Stimulated activated CD8-positive, alpha-beta memory T cell treated with anti-CD3 and anti-CD28 coated beads, Interleukin-4, amount 100 ng/mL, for 1 hour (primary cell): ENCODE data around the gene TGM2.

Source experiments
- DNase-seq, 2 donors: peaks; one replicate each; pipeline ENCODE4 v3.0.0-alpha.2; 2020; ENCODE audit warnings: low read depth in 2 of 2, low spot score in 1 of 2

TGM2 gene

DNA sequence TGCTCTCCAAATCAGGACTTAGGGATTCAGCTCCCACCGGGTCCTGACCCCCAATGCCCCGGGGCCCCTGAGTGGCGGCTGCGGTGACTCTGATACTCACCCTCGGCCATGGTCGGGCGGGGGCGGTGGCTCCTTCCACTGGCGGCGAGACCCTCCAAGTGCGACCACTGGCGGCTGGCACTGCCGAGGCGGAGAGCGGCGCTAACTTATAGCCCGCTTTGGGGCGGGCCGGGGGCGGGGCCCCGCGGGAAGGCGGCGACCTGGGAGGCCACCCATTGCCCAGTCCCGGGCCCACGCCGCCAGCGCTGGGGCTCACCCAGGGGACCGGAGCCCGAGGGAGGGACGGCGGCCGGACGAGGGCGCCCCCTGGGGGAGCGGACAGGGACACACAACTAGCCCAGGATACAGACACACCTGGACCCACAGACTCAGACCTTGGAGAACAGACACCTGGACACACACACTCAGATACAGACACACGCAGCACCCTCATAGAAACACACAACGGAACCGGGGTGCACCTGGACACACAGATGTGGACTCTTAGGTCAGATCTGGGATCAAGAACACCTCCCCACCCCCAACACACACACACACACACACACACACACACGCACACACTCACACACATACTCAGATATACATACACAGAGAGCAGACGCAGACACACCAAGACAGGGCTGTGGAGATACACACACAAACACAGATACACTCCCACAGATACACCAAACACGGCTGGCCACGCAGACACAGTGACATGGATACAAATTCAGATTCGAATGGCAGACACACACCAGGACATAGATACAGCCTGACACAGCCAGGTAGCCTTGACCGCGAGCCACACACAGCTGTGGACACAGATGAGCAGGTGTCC, at the start of gene TGM2:
Gene TGM2, minus strand, starts transcription at position 182 of the 877 bp plus-strand sequence. Its CDS starts 72 bp downstream, at position 110.
- no peak for DNase-seq

DNA sequence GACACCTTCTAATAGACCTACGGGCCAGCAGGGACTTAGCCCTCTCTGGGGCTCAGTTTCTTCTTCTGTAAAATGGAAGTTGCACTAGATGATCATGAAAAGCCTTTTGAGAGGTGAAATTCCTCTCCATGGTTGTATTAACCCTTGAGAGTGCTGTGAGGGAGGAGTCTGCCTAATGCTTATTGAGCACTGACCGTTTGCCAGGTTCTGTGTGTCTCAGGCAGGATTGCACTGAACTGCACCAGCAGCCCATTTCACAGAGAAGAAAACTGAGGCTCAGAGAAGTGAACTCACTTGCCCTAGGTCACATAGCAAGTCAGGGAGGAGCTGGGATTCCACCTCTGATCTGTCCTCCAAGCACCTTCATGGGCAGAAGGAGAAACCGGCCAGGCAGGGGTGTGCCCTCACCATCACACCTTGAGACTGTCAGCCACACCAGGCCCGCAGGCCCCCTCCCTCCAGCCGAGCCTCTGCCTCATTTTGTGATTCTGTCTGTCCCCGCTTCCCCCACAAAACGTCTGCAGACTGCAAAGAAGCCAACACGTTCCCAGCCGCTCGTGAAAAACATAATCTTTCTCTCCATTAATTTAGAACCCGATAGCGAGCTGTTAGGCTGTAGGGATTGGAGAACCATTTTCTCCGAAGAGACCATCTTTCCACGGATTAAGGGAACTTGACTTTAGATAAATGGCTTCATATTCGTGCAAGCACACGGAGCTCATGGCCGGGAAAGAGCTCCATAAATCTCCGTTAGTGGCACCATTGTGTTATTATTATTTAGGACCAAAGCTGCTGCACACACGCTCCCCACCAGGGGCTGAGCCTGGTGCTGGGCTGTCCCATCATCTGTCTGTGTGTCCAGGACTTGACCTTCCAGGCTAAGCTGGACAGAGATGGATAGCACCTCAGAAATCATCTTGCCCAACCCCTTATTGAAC, 49.5 kb upstream of the TGM2 start:
- DNase-seq, result no peak

DNA sequence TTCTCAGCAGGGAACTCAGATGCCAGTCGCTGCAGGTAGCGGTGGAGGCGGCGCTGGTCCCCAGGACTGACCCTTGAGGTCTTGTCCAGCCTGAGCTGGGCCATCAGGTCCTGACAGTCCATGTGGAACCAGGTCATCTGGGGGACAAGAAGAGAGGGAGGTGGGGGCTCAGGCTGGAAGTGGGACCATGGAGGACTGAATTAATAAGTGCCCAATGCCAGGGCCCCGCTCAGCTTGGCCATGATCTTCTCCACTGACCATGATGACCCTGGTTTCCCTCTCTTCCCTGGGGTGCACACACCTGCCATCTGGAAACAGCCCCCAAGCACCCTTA, 48.5 kb upstream of the TGM2 start:
- DNase-seq, result no peak

DNA sequence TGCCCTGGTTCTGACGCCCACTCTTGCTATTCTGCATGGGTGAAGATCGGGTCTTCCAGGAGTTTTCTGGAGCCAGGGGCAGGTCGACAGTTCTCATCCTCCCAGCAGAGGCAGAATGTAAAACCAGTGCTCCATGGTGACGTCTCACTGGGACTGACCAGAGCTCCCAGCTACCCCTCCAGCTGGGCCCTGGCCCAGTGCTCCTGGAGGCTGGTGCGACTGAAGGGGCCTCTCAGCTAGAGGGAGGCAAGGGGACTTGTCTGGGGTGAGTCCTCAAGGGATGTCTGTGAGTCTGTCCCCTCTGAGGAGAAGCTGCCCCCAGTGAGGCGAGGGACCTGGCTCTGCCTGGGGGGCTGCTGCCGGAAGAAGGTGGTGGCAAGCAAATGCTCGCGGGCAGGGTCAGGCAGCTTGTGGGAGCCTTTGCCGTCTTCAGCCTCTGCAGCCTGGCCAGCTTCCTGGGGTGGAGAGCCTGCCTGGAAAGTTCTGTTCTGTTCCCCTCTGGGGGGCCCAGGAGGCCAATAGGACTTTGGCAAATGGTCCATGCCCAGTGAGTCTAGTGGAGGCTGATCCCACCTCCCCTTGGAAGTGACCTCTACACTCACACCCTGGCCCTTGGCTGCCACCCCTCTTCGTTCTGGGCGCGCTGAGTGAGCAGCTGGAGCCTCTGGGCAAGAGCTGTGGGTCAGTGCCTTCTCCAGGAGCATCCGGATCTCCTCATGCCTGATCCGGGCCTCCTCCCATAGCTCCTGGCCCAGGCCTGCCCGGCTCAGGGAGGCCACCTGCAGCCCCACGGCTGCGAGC, 47.9 kb upstream of the TGM2 start:
- DNase-seq, result no peak

DNA sequence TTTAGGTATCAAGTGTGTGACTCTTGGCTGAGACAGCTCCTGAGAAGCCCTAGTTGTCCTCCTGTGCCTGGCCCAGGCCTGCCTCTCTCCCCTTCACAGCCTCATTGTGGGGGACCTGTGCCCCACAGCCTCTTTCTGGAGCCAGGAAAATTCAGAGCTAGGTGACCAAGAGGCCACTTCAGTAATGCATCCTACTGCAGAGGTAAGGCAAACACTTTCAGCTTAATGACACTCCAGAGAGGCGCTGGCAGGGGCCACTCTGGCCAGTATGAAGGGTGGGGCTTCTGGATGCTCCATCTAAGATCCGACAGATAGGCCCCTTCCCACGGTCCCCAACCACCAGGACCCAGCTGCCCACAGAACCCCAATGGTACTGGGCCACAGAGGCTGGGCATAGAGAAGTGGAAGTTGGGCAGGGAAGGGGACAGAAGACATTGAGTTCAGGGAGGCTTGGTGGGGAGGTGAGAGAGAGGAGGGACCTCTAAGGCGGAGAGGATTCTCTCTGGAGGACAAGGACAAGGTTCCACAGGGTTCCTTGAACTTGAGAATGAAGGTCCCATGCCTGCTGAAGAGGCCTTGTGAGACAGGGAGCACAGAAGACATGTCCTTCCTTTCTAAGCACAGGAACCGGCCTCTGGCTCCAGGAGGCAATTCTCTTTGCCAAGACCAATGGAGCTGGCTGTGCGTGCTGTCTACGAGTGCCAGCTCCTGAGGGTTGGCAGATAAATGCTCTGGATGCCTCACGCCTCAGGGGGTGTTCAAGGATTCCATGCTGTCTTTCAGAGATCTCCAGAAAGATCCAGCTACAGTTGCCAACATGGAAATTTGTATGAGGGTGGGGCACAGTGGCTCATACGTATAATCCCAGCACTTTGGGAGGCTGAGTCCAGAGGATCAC, 46.4 kb upstream of the TGM2 start:
- DNase-seq, result no peak

DNA sequence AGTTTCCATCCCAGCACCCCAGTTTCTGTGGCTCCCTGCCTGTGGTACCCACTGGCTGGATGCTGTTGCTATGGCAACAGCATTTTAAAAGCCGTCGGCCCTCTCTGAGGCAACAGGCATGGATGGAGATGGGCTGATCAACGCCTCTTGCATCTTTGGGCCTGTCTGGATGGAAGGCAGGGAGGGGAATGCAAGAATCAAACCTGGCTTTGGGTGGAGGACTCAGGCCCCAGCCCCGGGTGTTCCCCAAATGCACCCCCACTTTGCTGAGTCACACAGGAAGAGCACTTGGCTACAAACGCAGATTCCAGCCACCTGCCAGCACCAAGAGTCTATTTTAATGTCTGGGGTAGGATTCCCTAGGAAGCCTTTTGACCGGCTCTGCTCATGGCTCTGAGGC, 45.7 kb upstream of the TGM2 start:
- no peak for DNase-seq

DNA sequence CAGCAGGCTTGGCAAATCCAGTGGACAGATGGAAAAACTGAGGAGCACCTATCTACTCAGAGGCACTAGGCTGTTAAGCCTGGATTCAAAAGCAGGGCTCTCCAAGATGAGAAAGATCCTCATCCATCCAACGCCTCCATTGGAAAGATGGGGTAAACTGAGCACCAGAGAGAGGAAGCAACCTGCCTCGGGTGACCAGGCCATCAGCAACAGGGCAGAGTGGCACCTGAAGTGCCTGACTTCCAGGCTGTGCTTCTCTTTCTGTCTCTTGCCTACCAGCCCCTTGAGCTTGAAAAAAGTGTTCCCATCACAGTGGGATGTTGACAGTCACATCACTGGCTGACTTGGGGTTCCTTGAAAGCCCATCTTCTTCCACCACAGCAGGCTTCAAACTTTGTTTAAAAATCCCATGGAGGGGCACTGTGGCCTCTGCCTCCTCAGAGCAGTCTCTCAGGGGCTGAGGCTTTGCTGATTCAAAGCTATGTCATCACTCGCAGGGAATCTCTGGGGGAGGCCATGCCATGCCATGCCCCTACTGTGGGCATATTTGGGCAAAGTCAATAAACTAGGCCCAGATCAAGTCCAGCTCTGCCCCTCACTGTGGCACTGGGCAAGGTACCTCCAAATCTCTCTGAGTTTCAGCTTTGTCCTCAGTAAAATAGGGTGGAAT, 44.8 kb upstream of the TGM2 start:
- no peak for DNase-seq

DNA sequence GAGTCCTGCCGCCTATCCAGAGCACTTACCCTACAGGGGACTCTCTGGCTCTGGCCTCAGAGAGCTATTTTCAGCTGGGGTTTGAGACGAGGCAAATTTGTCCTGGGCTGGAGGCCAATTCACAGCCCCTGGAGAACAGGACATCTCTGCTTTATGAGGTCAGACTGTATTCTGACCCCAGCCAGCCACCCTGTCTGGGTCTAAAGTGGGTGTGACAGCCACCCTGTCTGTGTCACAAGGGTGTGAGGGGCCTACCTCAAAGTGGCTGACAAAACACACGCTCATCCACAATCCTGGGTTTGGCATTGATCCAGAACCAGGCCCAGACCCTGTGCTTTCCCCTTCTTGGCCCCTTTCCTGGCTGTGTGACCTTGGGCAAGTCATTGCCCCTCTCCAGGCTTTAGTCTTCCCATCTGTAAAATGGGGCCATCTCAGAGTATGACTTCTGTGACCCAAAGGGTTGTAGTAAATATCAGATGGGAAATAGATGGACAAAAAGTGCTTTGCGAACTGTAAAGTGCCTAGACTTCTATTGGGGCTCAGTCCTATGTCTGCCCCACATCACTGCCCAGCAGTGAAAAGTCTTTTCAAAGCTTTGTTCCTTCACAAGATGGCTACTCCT, 44.1 kb upstream of the TGM2 start:
- DNase-seq, result no peak

DNA sequence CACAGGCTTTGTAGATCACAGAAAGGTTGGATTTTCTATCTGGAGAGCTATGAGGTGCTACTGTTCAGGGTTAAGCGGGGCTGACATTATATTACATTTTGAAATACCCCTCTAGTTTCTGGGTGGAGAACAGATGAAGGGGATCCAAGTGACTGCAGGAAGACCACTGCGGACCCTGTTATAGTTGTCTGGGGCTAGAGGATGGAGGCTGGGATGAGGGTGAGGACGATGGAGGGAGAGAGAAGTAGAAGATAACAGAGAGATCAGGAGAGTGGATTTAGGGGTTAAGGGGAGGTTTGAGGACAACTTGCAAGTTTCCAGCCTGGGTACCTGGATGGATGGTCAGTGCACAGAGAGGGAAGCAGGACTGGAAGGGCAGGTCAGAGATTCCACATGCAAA, 43.5 kb upstream of the TGM2 start:
- no peak for DNase-seq

DNA sequence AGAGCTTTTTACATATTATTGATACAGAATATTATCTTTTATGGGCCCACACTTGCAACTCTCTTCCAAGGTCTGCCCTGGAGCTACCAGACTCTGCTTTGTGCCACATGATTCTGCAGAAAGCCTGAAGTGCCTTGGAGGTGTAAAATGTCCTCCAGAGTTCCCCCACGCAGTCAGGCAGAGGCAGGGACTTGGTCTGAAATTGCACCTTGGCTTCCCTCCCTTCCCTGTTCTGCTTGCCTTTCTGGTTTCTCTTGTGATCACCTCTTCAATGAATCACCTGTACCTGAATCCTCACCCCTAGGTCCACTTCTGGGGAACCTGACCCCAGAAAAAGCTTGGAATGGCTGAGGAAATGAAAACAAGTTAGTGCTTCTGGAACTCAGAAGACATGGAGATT, 43.0 kb upstream of the TGM2 start:
- no peak for DNase-seq

DNA sequence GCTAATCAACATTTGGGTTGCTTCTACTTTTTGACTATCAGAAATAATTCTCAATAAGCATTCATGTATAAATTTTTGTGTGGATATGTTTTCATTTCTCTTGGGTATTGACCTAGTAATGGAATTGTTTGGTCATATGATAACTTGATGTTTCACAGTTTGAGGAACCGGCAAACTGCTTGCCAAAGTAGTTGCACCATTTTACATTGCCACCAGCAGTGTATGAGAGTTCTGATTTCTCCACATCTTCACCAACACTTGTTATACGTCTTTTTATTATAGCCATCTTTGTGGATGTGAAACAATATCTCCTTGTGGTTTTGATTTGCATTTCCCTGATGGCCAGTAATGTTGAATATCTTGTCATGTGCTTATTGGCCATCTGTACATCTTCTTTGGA, 42.6 kb upstream of the TGM2 start:
- no peak for DNase-seq

DNA sequence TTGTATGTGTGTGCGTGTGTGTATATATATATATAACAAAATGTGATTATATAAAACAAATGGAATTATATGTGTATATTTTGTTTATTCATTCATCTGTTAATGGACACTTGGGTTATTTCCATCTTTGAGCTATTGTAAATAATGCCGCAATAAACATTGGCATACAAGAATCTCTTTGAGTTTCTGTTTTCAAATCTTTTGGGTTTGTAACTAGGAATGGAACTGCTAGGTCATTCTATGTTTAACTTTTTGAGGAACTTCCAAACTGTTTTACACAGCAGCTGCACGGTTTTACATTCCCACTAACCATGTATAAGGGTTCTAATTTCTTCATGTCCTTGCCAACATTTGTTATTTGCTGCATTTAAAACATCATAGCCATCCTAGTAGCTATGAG, 39.9 kb upstream of the TGM2 start:
- no peak for DNase-seq

DNA sequence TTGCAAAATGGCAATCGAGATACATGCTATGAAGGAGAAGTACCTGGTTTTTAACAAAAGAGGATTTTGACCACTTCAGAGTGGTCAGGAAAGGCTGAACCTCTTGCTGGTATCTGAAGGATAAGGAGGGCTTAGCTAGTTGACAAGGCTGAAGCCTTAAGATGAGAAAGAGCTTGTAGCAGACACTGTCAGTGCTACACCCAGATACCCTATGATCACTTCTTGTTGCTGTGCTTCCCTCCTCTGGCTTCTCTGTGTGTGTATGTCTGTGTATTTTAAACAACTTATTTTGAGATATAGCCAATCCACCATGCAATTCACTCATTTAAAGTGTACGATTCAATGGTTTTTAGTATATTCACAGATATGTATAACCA, 38.9 kb upstream of the TGM2 start:
- no peak for DNase-seq

DNA sequence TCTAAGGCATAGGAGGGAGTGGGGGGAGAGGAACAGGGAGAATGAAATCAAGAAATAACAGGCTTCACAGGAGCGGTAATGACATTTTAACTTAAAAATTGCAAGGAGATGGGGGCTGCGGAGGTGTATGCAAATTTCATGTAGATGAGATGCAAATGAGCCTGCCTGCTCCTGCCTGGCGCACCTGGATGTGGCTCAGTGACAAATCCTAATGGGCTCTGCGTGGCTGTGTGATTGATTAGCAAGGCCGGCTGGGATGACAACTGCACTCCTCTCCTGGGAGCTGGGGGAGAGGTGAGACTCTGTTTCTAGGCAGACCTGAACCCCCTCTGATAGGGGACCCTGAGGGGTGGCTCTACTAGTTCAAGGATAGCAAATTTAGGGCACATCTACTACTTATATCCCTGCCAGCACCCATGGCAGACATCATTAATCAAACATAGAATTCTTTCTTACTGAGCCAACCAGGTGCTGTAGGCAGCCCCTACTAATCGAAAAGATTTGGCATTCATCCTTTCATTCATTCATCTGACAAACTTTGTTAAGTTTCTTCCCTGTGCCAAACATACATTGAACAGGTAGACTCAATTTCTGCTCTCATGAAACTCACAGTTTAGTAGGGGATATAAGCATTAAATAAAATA, 38.4 kb upstream of the TGM2 start:
- no peak for DNase-seq

DNA sequence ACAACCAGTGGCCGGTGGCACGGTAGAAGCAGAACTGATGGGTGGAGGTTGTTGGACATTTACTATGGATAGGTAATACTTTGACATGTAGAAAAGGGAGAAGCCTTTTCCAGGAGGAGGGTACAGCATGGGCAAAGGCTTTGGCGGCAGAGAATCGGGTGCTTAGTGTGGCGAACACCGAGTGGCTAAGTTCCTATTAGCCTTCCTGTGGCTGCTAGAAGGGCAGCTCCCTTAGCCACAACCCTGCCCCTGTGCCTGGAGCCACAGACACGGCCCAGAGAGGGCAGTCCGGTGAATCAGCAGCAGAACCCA, 37.9 kb upstream of the TGM2 start:
- DNase-seq, result no peak

DNA sequence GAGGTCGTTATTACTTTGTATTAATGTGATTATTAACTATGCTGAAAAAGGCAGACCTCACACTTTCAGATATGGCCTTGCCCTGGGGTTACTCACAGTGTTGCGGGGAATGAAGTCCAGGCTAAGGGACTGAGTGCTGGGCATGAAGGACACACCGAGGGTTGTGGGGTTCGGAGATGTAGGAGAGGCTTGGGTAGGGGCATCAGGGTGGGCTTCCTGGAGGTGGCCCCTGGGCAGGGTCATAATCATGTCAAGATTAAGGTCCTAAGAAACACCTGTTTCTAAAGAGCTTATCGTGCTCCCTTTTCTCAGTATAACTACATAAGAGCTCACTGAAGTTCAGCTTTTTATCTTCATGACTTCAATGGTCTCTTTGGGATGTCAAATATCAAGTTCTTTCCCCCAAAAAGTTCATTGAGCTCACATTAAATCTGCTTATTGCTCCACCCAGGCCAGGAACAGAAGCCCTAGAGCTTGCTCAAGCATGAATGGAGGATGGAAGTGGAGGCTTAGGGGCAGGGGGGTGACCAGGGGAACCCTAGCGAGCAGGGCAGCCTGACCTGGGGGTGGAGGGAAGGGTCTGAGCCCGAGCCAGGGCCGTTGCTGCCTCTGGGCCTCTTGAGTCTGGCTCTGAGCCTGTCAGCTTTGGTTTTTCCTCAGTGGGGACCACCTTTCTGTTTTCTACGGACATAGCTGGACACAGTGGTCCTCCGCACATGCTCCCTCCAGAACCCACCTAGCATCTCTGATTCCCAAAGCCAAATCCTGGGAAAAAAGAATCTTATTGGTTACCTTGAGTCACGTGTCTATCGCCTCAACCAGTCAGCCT, 37.3 kb upstream of the TGM2 start:
- DNase-seq, result no peak

DNA sequence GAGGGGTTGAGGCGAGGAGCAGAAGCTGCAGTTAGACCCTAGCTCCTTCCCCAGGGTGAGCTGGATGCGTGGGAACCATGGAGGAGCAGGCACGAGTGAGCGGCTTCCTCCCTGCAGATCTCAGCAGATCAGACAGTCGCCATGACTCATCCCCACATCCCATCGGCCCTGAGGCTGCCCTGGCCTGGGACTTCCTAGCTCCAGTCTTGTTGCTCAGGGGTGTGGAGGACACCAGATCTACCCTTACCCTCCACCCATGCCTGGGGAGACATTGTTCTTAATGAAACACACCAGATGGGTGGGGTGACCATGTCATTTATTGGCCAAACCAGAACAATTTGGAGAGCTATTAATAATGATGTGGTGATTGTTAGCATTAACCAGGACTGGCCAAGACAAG, 36.3 kb upstream of the TGM2 start:
- no peak for DNase-seq

DNA sequence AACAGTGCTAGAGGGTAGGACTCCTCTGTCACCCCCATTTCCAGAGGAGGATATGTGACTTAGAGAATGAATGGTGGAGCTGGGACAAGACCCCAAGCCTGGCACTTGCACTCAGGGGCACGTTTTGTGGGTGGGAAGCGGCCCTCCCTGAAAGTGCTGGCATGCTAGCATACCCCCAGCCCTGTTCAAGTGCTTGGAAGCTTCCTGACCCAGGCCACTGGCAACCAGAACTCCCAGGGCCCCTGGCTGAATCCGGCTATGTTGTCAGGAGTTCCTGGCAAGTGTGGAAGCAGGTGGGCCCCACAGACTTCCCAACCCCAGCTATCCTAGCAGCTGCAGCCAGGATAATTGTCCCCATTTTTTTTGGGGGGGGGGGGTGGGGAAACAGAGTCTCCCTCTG, 35.6 kb upstream of the TGM2 start:
- DNase-seq, result no peak
